ENCODE data around the gene CAGE1. TPM values are rescaled to one million over a fixed set of nuclear protein-coding genes. Genes with fewer than 3 reads are reported as not detected.
"Not testable (repeated sequence)": the region's sequence is repeated elsewhere in the genome, so short reads cannot be mapped to it uniquely, and the experiment has no call there.

The CAGE1 gene
- total RNA-seq, 2 experiments from 2014 or later, result 0.12 to 0.22 TPM

DNA sequence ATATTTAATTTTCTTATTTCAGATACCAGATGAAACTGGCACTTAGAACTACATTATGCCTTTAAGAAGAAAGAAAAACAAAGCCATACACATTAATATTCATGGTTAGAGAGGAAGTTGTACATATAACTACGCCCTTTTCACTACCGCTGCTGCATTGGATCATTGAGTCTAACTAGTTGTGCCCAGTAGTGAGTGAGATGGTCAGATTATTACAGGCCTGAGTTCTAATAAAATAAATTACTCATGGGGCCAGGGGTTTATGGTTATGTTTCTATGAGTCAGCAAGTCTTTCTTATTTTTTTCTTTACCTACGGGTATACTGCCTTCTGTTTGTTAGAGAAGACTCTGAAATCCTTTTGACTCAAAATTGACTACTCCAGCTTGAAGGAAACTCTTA lies 11.5 kb upstream of the CAGE1 start:
- intact Hi-C loops (cut with micrococcal nuclease), result no loop called here
- CTCF ChIA-PET, result interaction anchor here (1.2 kb wide), 1 partner anchor 126 kb away, joined by 4 read pairs; no protein-coding TSS in a partner anchor

DNA sequence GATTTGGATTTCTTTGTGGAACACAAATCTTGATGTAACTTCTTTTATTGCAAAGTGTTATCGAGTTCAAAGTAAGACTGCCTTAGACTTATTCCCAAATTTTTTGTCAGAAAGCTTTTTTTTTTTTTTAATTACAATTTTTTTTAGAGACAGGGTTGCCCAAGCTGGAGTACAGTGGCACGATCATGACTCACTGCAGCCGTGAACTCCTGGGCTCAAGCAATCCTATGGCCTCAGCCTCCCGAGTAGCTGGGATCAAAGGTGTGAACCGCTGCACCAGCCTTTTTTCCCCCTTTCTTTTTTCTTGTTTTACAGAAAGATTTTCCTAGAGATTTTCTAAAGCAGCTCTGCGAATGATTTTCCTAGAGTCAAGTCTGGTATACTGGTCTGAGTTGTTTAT lies 2.9 kb upstream of the CAGE1 start:
- POLR2A ChIA-PET, result no interaction called here
- CTCF ChIA-PET, result interaction anchor here (0.7 to 1.0 kb wide), 2 partner anchors 115 to 1921 kb away, joined by 3 to 4 read pairs; no protein-coding TSS in a partner anchor
- DNase-seq, result no peak
- Mint-ChIP-seq H3K4me3 (no peak overlapping the region), H3K27ac (no peak overlapping the region), H3K4me1 (ENCODE audit: low read depth) (peaks cover 36% of the 10 kb centered on the region), H3K27me3 (no peaks in the 10 kb centered on the region), H3K9me3 (no peaks in the 10 kb centered on the region), H3K36me3 (peaks cover 29% of the 10 kb centered on the region)
- intact Hi-C loops (cut with micrococcal nuclease), result loop anchor here (5.0 kb wide), 1 partner anchor 210 kb away; no protein-coding TSS in a partner anchor

More for the DNA sequence above, 11.5 kb upstream of the CAGE1 start:
- no peaks in the 10 kb centered on the region for H3K27me3 Mint-ChIP-seq
- H3K36me3 Mint-ChIP-seq, result peaks cover 49% of the 10 kb centered on the region
- DNase-seq, result no peak
- H3K9me3 Mint-ChIP-seq, result no peaks in the 10 kb centered on the region
- H3K4me3 Mint-ChIP-seq, result no peak overlapping the region
- H3K4me1 Mint-ChIP-seq (ENCODE audit: low read depth), result no peaks in the 10 kb centered on the region
- no peak overlapping the region for H3K27ac Mint-ChIP-seq
- POLR2A ChIA-PET, result interaction anchor here (0.9 kb wide), 1 partner anchor 12 kb away, joined by 3 read pairs; the partner anchor contains the start of genes CAGE1 and RIOK1

DNA sequence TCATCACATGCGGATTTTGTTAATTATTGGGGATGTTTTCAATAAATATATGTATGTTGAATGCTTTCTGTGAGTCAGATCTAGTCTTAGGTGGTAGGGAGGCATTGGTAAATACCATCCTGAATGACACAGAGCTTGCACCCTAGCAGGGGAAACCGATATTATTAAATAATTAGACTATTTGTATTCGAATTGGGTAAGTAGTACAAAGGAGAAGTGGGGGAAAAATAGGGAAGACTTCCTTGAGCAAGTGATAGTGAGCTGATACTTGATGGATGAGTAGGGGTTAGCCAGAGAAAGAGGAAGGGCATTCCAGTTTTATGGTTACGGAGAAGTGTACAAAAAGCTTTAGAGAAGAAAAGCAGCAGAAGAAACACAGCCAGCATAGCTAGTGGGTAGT lies 1.6 kb upstream of the CAGE1 start:
- H3K36me3 Mint-ChIP-seq, result peaks cover 29% of the 10 kb centered on the region
- intact Hi-C loops (cut with micrococcal nuclease), result loop anchor here (5.0 kb wide), 1 partner anchor 211 kb away; no protein-coding TSS in a partner anchor
- peak overlapping the region; percentile 89 for H3K4me3 Mint-ChIP-seq
- no peak for DNase-seq
- H3K27ac Mint-ChIP-seq, result no peak overlapping the region
- CTCF ChIA-PET, result interaction anchor here (1.1 to 2.7 kb wide), 2 partner anchors 116 to 152 kb away, joined by 3 to 14 read pairs; no protein-coding TSS in a partner anchor
- H3K27me3 Mint-ChIP-seq, result no peaks in the 10 kb centered on the region
- POLR2A ChIA-PET, result interaction anchor here (1.6 kb wide), 1 partner anchor 63 kb away, joined by 4 read pairs; no protein-coding TSS in a partner anchor
- H3K9me3 Mint-ChIP-seq, result no peaks in the 10 kb centered on the region
- peaks cover 36% of the 10 kb centered on the region for H3K4me1 Mint-ChIP-seq (ENCODE audit: low read depth)

DNA sequence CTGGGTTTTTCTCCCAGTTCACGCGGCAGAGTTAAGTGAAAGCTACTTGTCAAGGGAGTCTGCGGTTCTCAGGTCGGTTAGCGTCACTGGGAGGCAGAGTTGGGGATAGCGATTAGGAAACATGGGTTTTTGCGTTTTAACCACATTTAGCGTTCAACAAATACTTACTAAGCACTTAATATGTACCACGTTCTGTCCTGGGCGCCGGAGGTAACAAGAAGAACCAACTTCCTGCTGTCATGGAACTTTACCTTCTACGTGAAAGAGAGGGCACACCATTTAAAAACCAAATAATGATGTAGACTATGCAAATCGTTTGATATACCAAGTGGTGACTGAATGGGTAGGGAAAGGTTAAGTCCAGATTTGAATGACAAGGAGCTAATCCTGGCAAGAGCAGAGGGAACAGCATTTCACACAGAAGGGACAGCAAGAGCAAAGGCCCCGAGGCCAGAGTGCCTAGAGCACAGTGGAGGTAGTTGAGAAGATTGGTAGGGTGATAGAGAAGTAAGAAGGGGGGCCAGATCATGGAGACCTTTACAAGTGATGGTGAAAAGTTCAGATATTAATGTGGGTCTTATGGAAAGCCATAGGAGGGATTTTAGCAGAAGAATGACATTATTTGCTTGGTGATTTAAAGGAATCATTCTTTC lies 810 bp upstream of the CAGE1 start:
- peaks cover 36% of the 10 kb centered on the region for H3K4me1 Mint-ChIP-seq (ENCODE audit: low read depth)
- CTCF ChIA-PET, result interaction anchor here (1.4 to 2.7 kb wide), 3 partner anchors 79 to 713 kb away, joined by 3 to 14 read pairs (median 5); no protein-coding TSS in a partner anchor
- peaks cover 22% of the 10 kb centered on the region for H3K36me3 Mint-ChIP-seq
- no peaks in the 10 kb centered on the region for H3K27me3 Mint-ChIP-seq
- POLR2A ChIA-PET, result interaction anchor here (0.7 to 2.4 kb wide), 7 partner anchors 62 to 200 kb away, joined by 3 to 19 read pairs (median 4); partner anchors contain the start of genes SNRNP48 and SSR1
- H3K4me3 Mint-ChIP-seq, result peak overlapping the region; percentile 89
- no peaks in the 10 kb centered on the region for H3K9me3 Mint-ChIP-seq
- intact Hi-C loops (cut with micrococcal nuclease), result loop anchor here (1.0 to 5.0 kb wide), 2 partner anchors 114 to 212 kb away; no protein-coding TSS in a partner anchor
- DNase-seq, result no peak
- H3K27ac Mint-ChIP-seq, result peak overlapping the region; percentile 97

DNA sequence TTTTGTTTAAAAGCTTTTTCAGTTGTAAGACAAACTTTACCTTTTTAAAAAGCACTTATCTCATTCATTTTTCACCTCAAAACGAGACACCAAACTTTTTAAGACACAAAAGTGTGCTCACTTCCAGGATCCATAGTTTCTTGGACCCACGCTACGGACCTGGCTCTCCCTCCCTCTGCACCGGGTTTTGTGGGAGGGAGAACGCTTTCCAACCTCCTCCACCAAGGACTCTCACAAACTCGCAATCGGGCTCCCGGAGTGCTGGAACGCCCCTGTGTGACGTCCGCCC lies 436 bp downstream of the CAGE1 start:
- DNase-seq, result no peak
- Mint-ChIP-seq H3K27me3 (no peaks in the 10 kb centered on the region), H3K4me3 (peak overlapping the region; percentile 89), H3K27ac (peak overlapping the region; percentile 97), H3K4me1 (ENCODE audit: low read depth) (peaks cover 36% of the 10 kb centered on the region), H3K9me3 (no peaks in the 10 kb centered on the region), H3K36me3 (peaks cover 14% of the 10 kb centered on the region)
- intact Hi-C loops (cut with micrococcal nuclease), result loop anchor here (1.0 to 5.0 kb wide), 5 partner anchors 76 to 675 kb away; partner anchors contain the start of genes BLOC1S5, SNRNP48 and SSR1
- POLR2A ChIA-PET, result interaction anchor here (0.7 to 2.4 kb wide), 7 partner anchors 11 to 201 kb away, joined by 3 to 19 read pairs (median 4); partner anchors contain the start of genes SNRNP48 and SSR1
- CTCF ChIA-PET, result interaction anchor here (0.6 to 2.7 kb wide), 5 partner anchors 45 to 114 kb away, joined by 3 to 14 read pairs (median 3); no protein-coding TSS in a partner anchor

DNA sequence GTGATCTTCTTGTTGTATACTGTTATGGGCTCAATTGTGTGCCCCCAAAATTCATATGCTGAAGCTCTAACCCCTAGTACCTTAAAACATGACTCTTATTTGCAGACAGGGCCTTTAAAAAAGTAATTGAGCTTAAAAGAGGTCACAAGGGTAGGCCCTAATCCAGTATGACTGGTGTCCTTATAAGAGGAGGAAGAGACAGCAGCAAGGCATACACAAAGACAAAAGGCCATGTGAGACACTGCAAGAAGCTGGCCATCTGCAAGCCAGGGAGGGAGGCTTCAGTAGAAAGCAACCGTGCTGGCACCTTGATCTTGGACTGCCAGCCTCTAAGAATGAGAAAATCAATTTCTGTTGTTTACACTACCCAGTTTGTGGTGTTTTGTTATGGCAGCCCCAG lies 8.4 kb downstream of the CAGE1 start:
- Mint-ChIP-seq H3K4me3 (no peak overlapping the region), H3K36me3 (no peaks in the 10 kb centered on the region), H3K27me3 (peaks cover 5% of the 10 kb centered on the region), H3K9me3 (no peaks in the 10 kb centered on the region), H3K27ac (no peak overlapping the region), H3K4me1 (ENCODE audit: low read depth) (no peaks in the 10 kb centered on the region)
- DNase-seq, result no peak
- intact Hi-C loops (cut with micrococcal nuclease), result no loop called here
- ChIA-PET POLR2A (no interaction called here), CTCF (no interaction called here)

DNA sequence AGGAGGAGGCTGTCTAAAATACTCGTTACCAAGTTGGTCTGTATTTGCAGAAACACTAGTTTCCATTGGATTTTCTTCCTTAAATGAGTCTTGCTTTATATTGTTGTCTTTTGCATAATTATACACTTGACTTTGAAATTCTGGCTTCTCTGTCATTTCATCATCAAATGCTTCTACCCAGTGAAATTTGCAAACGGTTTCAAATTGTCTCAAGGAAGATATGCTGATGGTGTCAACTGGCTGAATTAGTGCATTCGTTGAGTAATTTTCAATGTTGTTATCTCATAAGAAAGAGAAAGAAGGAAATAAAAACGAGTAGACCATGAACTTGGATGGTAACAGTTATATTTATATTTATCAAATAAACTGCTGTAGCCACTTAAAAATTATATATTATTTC lies 10.8 kb downstream of the CAGE1 start:
- Mint-ChIP-seq H3K36me3 (no peaks in the 10 kb centered on the region), H3K27me3 (peaks cover 5% of the 10 kb centered on the region), H3K4me1 (ENCODE audit: low read depth) (no peaks in the 10 kb centered on the region), H3K4me3 (no peak overlapping the region), H3K9me3 (no peaks in the 10 kb centered on the region), H3K27ac (no peak overlapping the region)
- DNase-seq, result no peak
- ChIA-PET CTCF (no interaction called here), POLR2A (no interaction called here)
- intact Hi-C loops (cut with micrococcal nuclease), result no loop called here

DNA sequence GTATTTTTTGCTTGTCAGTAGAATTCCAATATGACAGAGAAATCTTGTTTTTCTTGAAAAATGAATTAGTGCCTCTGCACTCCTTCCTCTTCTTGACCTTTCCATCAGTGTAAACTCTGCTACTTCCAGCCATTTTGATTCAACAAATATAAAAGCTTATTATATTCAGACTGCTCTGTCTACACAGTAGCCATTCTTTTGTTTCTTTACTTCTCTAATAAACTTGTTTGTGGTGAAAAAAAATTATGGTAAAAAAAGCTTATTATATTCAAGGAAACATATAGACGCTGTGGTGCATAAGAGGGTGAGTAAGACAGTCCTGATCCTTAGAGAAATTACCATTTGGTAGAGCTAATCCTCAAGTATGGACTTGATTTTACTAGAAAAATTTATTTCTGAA lies 11.6 kb downstream of the CAGE1 start:
- H3K9me3 Mint-ChIP-seq, result no peaks in the 10 kb centered on the region
- intact Hi-C loops (cut with micrococcal nuclease), result no loop called here
- ChIA-PET POLR2A (no interaction called here), CTCF (no interaction called here)
- H3K36me3 Mint-ChIP-seq, result no peaks in the 10 kb centered on the region
- no peak for DNase-seq
- peaks cover 5% of the 10 kb centered on the region for H3K27me3 Mint-ChIP-seq
- no peak overlapping the region for H3K27ac Mint-ChIP-seq
- no peaks in the 10 kb centered on the region for H3K4me1 Mint-ChIP-seq (ENCODE audit: low read depth)
- H3K4me3 Mint-ChIP-seq, result no peak overlapping the region

DNA sequence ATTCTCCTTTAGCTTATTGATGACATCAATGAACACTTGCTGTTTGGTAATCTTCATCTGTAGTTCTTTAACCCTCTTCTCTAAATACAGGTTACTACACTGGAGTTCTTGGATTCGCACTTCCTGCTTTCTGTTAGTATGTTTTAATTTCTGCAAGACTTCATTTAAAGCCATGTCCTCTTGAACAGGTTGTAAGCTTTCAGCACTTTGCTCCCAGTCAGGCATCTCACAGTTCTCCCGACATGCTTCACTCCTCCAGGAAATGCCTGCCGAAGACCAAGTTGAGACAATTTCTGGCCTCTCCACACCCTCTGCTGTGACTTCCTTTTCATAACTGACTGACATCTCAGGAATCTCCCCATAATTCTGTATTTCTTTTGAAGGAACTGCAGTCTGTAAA lies 15.8 kb downstream of the CAGE1 start:
- DNase-seq, result no peak
- CTCF ChIA-PET, result interaction anchor here (0.6 kb wide), 1 partner anchor 236 kb away, joined by 3 read pairs; no protein-coding TSS in a partner anchor
- Mint-ChIP-seq H3K4me3 (no peak overlapping the region), H3K27me3 (peaks cover 5% of the 10 kb centered on the region), H3K9me3 (no peaks in the 10 kb centered on the region), H3K36me3 (no peaks in the 10 kb centered on the region), H3K4me1 (ENCODE audit: low read depth) (no peaks in the 10 kb centered on the region), H3K27ac (no peak overlapping the region)
- intact Hi-C loops (cut with micrococcal nuclease), result no loop called here
- POLR2A ChIA-PET, result no interaction called here

DNA sequence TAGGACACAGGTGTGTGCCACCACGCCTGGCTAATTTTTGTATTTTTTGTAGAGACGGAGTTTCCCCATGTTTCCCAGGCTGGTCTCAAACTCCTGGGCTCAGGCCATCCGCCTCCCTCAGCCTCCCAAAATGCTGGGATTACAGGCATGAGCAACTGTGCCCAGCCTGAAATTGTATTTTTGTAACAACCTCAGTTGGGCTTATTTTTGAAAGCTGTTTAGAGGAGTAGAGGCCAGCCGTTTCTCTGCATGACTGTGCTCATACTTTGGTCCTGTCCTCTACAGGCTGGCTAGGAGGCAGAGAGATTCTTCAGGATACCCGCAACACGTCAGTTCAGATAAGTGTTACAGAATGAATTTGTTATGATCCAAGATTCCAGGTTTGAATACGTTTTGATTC lies 22.1 kb downstream of the CAGE1 start:
- Mint-ChIP-seq H3K36me3 (no peaks in the 10 kb centered on the region), H3K4me3 (no peak overlapping the region), H3K4me1 (ENCODE audit: low read depth) (no peaks in the 10 kb centered on the region), H3K27ac (no peak overlapping the region), H3K27me3 (peaks cover 7% of the 10 kb centered on the region), H3K9me3 (no peaks in the 10 kb centered on the region)
- no peak for DNase-seq
- intact Hi-C loops (cut with micrococcal nuclease), result no loop called here
- CTCF ChIA-PET, result no interaction called here
- POLR2A ChIA-PET, result no interaction called here

DNA sequence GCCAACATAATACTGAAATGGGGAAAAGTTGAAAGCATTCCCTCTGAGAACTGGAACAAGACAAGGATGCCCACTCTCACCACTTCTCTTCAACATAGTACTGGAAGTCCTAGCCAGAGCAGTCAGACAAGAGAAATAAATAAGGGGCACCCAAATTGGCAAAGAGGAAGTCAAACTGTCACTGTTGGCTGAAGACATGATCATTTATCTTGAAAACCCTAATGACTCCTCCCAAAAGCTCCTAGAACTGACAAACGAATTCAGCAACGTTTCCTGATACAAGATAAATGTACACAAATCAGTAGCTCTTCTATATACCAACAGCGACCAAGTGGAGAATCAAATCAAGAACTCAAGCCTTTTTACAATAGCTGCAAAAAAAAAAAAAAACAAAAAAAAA lies 37.6 kb downstream of the CAGE1 start:
- H3K36me3 Mint-ChIP-seq; DNase-seq; H3K9me3 Mint-ChIP-seq; H3K4me1 Mint-ChIP-seq (ENCODE audit: low read depth); intact Hi-C loops (cut with micrococcal nuclease); POLR2A ChIA-PET; H3K27ac Mint-ChIP-seq; H3K4me3 Mint-ChIP-seq; CTCF ChIA-PET: not testable (repeated sequence)
- peaks cover 27% of the 10 kb centered on the region for H3K27me3 Mint-ChIP-seq

DNA sequence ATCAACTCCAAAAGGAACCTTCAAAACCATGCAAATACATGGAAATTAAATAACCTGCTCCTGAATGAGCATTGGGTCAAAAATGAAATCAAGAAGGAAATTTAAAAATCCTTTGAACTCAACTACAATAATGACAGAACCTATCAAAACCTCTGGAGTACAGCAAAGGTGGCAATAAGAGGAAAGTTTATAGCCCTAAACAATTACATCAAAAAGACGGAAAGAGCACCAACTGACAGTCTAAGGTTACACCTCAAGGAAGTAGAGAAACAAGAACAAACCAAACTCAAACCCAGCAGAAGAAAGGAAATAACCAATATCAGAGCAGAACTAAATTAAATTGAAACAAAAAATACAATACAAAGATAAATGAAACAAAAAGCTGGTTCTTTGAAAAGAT lies 39.0 kb downstream of the CAGE1 start:
- H3K36me3 Mint-ChIP-seq; H3K9me3 Mint-ChIP-seq; H3K4me1 Mint-ChIP-seq (ENCODE audit: low read depth); DNase-seq; H3K4me3 Mint-ChIP-seq; intact Hi-C loops (cut with micrococcal nuclease); H3K27ac Mint-ChIP-seq; CTCF ChIA-PET; POLR2A ChIA-PET: not testable (repeated sequence)
- H3K27me3 Mint-ChIP-seq, result peaks cover 27% of the 10 kb centered on the region

DNA sequence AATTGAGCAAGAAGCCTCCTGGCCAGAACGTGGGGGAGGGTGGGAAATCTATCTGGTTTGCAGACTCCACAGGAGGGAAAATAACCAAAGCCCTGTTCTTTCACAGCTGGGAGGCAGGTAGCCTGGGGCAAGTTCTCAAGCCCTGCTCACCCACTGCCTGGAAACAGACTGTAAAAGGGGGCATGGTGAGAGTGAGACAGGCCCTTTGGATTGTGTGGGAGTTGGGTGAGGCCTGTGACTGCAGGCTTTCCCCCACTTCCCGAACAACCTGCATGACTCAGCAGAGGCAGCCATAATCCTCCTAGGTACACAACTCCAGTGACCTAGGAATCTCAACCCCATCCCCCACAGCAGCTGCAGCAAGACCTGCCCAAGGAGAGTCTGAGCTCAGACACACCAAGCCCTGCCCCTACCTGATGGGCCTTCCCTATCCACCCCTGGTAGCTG lies 42.0 kb downstream of the CAGE1 start:
- POLR2A ChIA-PET; CTCF ChIA-PET; H3K4me3 Mint-ChIP-seq; H3K36me3 Mint-ChIP-seq; H3K4me1 Mint-ChIP-seq (ENCODE audit: low read depth); H3K27ac Mint-ChIP-seq; DNase-seq; H3K9me3 Mint-ChIP-seq; intact Hi-C loops (cut with micrococcal nuclease): not testable (repeated sequence)
- H3K27me3 Mint-ChIP-seq, result peaks cover 32% of the 10 kb centered on the region

Measured in activated CD4-positive, alpha-beta memory T cell treated with anti-CD3 and anti-CD28 coated beads for 36 hours (primary cell).